HepG2 (cell line): ENCODE measurements around the gene NMUR2.

Experiments used
- BRCA1 ChIP-seq: sonication (generic); formaldehyde crosslinking; IDR thresholded peaks from 2 replicates; pipeline ENCODE4 v1.4.0; 2020; ENCODE audit warnings: missing genetic modification reagents
- NFRKB ChIP-seq: fragments of 450-650 bp; IDR thresholded peaks from 2 replicates; pipeline ENCODE4 v1.6.1; 2017
- NFYB ChIP-seq: sonication (generic); formaldehyde crosslinking; IDR thresholded peaks from 2 replicates; pipeline ENCODE4 v1.4.0; 2020; ENCODE audit warnings: missing genetic modification reagents
- ZNF3 ChIP-seq: IDR thresholded peaks from 2 replicates; pipeline ENCODE4 v1.7.0; 2017; ENCODE audit warnings: inconsistent platforms
- TF ChIP-seq, protein P1 (sequence below): IDR thresholded peaks from 2 replicates; pipeline ENCODE4 v1.6.1; 2012; ENCODE audit warnings: low read length, improper control_type of control experiment

DNA sequence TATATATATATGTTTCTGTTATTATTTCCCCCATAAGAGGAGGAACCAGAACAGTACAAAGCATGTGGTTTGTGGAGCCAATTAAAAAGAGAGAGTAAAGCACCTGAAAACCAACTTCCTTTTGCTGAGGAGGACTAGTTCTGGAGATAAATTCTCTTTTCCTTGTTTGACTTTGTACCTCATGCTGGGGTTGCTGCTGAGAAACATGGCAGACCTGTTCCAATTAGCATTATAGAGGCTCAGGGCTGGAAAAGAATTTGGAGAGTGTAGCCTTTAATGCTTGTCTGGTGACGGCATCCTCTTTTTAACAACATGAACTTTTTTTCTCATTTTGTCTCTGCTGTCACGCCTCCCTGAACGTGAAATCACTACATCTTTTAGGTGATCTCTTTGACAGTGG lies 32.8 kb upstream of the NMUR2 start:
- TF ChIP-seq NFRKB (no peak), BRCA1 (CRISPR knock-in tag) (no peak), ZNF3 (CRISPR knock-in tag) (no peak), NFYB (no peak)
- TF ChIP-seq, protein P1, sequence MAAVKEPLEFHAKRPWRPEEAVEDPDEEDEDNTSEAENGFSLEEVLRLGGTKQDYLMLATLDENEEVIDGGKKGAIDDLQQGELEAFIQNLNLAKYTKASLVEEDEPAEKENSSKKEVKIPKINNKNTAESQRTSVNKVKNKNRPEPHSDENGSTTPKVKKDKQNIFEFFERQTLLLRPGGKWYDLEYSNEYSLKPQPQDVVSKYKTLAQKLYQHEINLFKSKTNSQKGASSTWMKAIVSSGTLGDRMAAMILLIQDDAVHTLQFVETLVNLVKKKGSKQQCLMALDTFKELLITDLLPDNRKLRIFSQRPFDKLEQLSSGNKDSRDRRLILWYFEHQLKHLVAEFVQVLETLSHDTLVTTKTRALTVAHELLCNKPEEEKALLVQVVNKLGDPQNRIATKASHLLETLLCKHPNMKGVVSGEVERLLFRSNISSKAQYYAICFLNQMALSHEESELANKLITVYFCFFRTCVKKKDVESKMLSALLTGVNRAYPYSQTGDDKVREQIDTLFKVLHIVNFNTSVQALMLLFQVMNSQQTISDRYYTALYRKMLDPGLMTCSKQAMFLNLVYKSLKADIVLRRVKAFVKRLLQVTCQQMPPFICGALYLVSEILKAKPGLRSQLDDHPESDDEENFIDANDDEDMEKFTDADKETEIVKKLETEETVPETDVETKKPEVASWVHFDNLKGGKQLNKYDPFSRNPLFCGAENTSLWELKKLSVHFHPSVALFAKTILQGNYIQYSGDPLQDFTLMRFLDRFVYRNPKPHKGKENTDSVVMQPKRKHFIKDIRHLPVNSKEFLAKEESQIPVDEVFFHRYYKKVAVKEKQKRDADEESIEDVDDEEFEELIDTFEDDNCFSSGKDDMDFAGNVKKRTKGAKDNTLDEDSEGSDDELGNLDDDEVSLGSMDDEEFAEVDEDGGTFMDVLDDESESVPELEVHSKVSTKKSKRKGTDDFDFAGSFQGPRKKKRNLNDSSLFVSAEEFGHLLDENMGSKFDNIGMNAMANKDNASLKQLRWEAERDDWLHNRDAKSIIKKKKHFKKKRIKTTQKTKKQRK, result no peak
